AG09319 (cell line): ENCODE measurements around the gene KCNJ15.

Experiments
- DNase-seq: peaks from one replicate; pipeline ENCODE4 v3.0.0-alpha.2; 2010; ENCODE audit warnings: low read depth; ENCODE audit errors: extremely low read depth
- CTCF ChIP-seq: IDR thresholded peaks from 2 replicates; pipeline ENCODE4 v1.5.1; 2011; ENCODE audit warnings: low read depth, mild to moderate bottlenecking, inconsistent platforms, low read length, moderate library complexity

KCNJ15 gene

GRCh38 chr21:38284216-38284615 is 27.4 kb downstream of the KCNJ15 start:
- TF ChIP-seq CTCF: no peak
- DNase-seq: no peak

GRCh38 chr21:38286739-38287471 is 30.1 kb downstream of the KCNJ15 start:
- DNase-seq: no peak
- TF ChIP-seq CTCF: no peak

- TF ChIP-seq CTCF: no peak
- no peak for DNase-seq
Observed at GRCh38 chr21:38287476-38287875, 30.7 kb downstream of the KCNJ15 start.

- no peak for TF ChIP-seq CTCF
- DNase-seq: peak; percentile 96
Observed at GRCh38 chr21:38289705-38290485, 33.1 kb downstream of the KCNJ15 start.

- no peak for TF ChIP-seq CTCF
Observed at GRCh38 chr21:38290809-38291208, 34.0 kb downstream of the KCNJ15 start.

GRCh38 chr21:38291874-38292273 is 35.1 kb downstream of the KCNJ15 start:
- TF ChIP-seq CTCF: no peak
- no peak for DNase-seq

More at GRCh38 chr21:38290809-38291208, 34.0 kb downstream of the KCNJ15 start:
- no peak for DNase-seq

GRCh38 chr21:38293113-38293512 is 36.3 kb downstream of the KCNJ15 start:
- DNase-seq: no peak
- TF ChIP-seq CTCF: no peak
